ENCODE results near the gene HHATL. TPM values are rescaled to one million over a fixed set of nuclear protein-coding genes. Genes with fewer than 3 reads are reported as not detected.

Gene HHATL
- total RNA-seq, 1 experiment from 2014 or later = not detected

DNA sequence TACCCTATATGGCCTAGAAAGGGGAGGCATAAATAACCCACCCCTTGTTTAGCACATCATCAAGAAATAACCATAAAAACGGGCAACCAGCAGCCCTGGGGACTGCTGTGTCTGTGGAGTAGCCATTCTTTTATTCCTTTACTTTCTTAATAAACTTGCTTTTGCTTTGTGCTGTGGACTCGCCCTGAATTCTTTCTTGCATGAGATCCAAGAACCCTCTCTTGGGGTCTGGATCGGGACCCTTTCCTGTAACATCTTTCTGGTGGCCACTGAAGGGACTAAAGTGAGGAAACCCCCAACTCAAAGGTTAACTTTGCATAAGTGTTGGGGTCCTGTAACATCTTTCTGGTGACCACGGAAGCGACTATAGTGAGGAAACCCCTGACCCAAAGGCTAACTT, 15.7 kb upstream of the HHATL start:
- no peak overlapping the region for H3K27ac ChIP-seq (ENCODE audit: low read depth, low read length, poor library complexity, severe bottlenecking)
- no peaks in the 10 kb centered on the region for H3K9me3 ChIP-seq (ENCODE audit: low read depth, low read length, poor library complexity, severe bottlenecking)
- H3K36me3 ChIP-seq (ENCODE audit: insufficient read depth, low read length, poor library complexity, severe bottlenecking) = no peaks in the 10 kb centered on the region
- no peaks in the 10 kb centered on the region for H3K27me3 ChIP-seq (replicated peaks; ENCODE audit: insufficient read depth, low read depth, low read length, poor library complexity)
- DNase-seq (ENCODE audit: low spot score) = no peak
- H3K4me1 ChIP-seq (ENCODE audit: insufficient read depth, low read length, poor library complexity, severe bottlenecking) = no peaks in the 10 kb centered on the region
- no TSS peak for BruUV-seq (replicated peaks)
- ChIA-PET POLR2A (ENCODE audit: low non-redundant PET) (no interaction called here), CTCF (no interaction called here)
- H3K4me3 ChIP-seq (ENCODE audit: low read depth, low read length, poor library complexity, severe bottlenecking) = no peak overlapping the region
- intact Hi-C loops (cut with micrococcal nuclease; ENCODE audit: unreplicated experiment) = no loop called here
- TF ChIP-seq, protein P1, sequence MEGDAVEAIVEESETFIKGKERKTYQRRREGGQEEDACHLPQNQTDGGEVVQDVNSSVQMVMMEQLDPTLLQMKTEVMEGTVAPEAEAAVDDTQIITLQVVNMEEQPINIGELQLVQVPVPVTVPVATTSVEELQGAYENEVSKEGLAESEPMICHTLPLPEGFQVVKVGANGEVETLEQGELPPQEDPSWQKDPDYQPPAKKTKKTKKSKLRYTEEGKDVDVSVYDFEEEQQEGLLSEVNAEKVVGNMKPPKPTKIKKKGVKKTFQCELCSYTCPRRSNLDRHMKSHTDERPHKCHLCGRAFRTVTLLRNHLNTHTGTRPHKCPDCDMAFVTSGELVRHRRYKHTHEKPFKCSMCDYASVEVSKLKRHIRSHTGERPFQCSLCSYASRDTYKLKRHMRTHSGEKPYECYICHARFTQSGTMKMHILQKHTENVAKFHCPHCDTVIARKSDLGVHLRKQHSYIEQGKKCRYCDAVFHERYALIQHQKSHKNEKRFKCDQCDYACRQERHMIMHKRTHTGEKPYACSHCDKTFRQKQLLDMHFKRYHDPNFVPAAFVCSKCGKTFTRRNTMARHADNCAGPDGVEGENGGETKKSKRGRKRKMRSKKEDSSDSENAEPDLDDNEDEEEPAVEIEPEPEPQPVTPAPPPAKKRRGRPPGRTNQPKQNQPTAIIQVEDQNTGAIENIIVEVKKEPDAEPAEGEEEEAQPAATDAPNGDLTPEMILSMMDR (conservative IDR thresholded peaks at IDR 0.05; ENCODE audit: low read depth, low read length) = no peak
- TF ChIP-seq EZH2 (IDR thresholded peaks at IDR 0.05; ENCODE audit: borderline replicate concordance, low read depth, low read length, poor library complexity, severe bottlenecking) = no peak

DNA sequence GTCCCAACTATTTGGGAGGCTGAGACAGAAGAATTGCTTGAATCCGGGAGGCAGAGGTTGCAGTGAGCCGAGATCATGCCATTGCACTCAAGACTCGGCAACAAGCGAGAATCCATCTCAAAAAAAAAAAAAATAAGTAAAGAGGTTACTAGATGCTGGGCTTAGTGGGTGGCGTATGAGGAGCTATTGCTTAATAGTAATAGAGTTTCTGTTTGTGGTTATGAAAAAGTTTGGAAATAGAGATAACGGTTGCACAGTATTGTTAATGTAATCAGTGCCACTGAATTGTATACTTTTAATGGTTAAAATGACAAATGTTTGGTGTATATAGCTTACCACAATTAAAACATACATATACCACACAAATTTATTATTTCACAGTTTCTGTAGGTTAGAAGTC, 14.7 kb upstream of the HHATL start:
- no peak for TF ChIP-seq EZH2 (IDR thresholded peaks at IDR 0.05; ENCODE audit: borderline replicate concordance, low read depth, low read length, poor library complexity, severe bottlenecking)
- TF ChIP-seq, protein P1 (conservative IDR thresholded peaks at IDR 0.05; ENCODE audit: low read depth, low read length) = no peak
- Histone ChIP-seq H3K36me3 (ENCODE audit: insufficient read depth, low read length, poor library complexity, severe bottlenecking) (no peaks in the 10 kb centered on the region), H3K9me3 (ENCODE audit: low read depth, low read length, poor library complexity, severe bottlenecking) (no peaks in the 10 kb centered on the region), H3K27me3 (replicated peaks; ENCODE audit: insufficient read depth, low read depth, low read length, poor library complexity) (no peaks in the 10 kb centered on the region), H3K4me3 (ENCODE audit: low read depth, low read length, poor library complexity, severe bottlenecking) (no peak overlapping the region), H3K4me1 (ENCODE audit: insufficient read depth, low read length, poor library complexity, severe bottlenecking) (no peaks in the 10 kb centered on the region), H3K27ac (ENCODE audit: low read depth, low read length, poor library complexity, severe bottlenecking) (no peak overlapping the region)
- intact Hi-C loops (cut with micrococcal nuclease; ENCODE audit: unreplicated experiment) = no loop called here
- BruUV-seq (replicated peaks) = no TSS peak
- POLR2A ChIA-PET (ENCODE audit: low non-redundant PET) = no interaction called here
- CTCF ChIA-PET = no interaction called here
- no peak for DNase-seq (ENCODE audit: low spot score)

DNA sequence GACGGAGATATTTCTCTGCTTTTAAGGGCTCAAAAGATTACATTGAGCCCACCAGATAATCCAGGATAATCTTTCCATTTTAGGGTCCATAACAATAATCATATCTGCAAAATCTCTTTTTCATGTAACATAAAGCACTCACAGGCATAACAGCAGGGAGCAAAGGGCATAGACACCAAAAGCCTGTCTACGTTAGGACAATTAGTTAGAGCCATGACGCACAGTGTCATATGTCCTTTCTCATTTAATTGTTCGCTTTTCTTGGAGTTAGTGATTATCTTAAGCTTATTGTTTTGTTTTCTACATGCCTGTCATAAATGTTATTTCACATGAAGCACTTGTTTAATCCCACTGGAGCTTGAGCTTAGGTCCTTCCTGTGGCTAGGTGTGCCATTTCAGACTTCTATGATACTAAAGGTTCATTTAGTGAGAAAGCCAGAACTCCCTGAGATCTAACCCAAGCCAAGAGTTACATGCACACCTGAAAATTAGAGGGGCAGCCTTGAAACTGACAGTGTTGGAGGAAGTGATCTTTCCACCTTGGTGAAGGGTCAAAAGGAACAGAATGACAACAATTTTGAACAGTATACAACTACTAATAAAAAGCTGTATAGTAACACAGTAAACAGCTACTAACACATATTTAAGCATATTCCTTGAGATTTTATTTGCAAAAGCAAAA, 11.7 kb upstream of the HHATL start:
- Histone ChIP-seq H3K4me3 (ENCODE audit: low read depth, low read length, poor library complexity, severe bottlenecking) (no peak overlapping the region), H3K27me3 (replicated peaks; ENCODE audit: insufficient read depth, low read depth, low read length, poor library complexity) (no peaks in the 10 kb centered on the region), H3K9me3 (ENCODE audit: low read depth, low read length, poor library complexity, severe bottlenecking) (no peaks in the 10 kb centered on the region), H3K36me3 (ENCODE audit: insufficient read depth, low read length, poor library complexity, severe bottlenecking) (no peaks in the 10 kb centered on the region), H3K27ac (ENCODE audit: low read depth, low read length, poor library complexity, severe bottlenecking) (no peak overlapping the region), H3K4me1 (ENCODE audit: insufficient read depth, low read length, poor library complexity, severe bottlenecking) (no peaks in the 10 kb centered on the region)
- intact Hi-C loops (cut with micrococcal nuclease; ENCODE audit: unreplicated experiment) = no loop called here
- ChIA-PET POLR2A (ENCODE audit: low non-redundant PET) (no interaction called here), CTCF (no interaction called here)
- no peak for DNase-seq (ENCODE audit: low spot score)
- BruUV-seq (replicated peaks) = no TSS peak
- no peak for TF ChIP-seq EZH2 (IDR thresholded peaks at IDR 0.05; ENCODE audit: borderline replicate concordance, low read depth, low read length, poor library complexity, severe bottlenecking)
- TF ChIP-seq, protein P1 (conservative IDR thresholded peaks at IDR 0.05; ENCODE audit: low read depth, low read length) = no peak
